SK-N-SH (cell line): ENCODE measurements around the gene CDH13.

Experiments used
- CTCF ChIP-seq: fragments of 200-600 bp; sonication (generic); IDR thresholded peaks from 2 replicates; pipeline ENCODE4 v1.6.1; 2017; ENCODE audit warnings: antibody characterized with exemption, mild to moderate bottlenecking, moderate library complexity
- FOSL2 ChIP-seq: IDR thresholded peaks from 2 replicates; pipeline ENCODE4 v1.4.0; 2012; ENCODE audit warnings: low read depth, mild to moderate bottlenecking, moderate library complexity, borderline replicate concordance
- PBX3 ChIP-seq: IDR thresholded peaks from 2 replicates; pipeline ENCODE4; 2012
- REST ChIP-seq: IDR thresholded peaks from 2 replicates; pipeline ENCODE4 v1.6.1; 2012; ENCODE audit warnings: mild to moderate bottlenecking, low read depth, low read length, moderate library complexity
- TCF12 ChIP-seq: IDR thresholded peaks from 2 replicates; pipeline ENCODE4 v1.4.0; 2012
- YY1 ChIP-seq: IDR thresholded peaks from 2 replicates; pipeline ENCODE4 v1.4.0; 2012; ENCODE audit warnings: low read depth, mild to moderate bottlenecking
- TF ChIP-seq, protein P1 (sequence below): IDR thresholded peaks from 2 replicates; pipeline ENCODE4 v1.4.0; 2012; ENCODE audit warnings: low read depth

GRCh38 chr16:83004868-83005652 is 378.3 kb downstream of the CDH13 start:
- TF ChIP-seq, protein P1, sequence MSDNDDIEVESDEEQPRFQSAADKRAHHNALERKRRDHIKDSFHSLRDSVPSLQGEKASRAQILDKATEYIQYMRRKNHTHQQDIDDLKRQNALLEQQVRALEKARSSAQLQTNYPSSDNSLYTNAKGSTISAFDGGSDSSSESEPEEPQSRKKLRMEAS: no peak
- TF ChIP-seq YY1 (no peak), CTCF (no peak), REST (no peak), PBX3 (no peak), FOSL2 (no peak), TCF12 (no peak)
